H1 (cell line): ENCODE results near the gene BRME1. TPM values are rescaled to one million over a fixed set of nuclear protein-coding genes. Genes with fewer than 3 reads are reported as not detected.
"Not testable (repeated sequence)": the region's sequence is repeated elsewhere in the genome, so short reads cannot be mapped to it uniquely, and the experiment has no call there.

Source experiments
- CTCF ChIA-PET: fragments of 300-600 bp; sonication (Branson Sonifier 250); formaldehyde crosslinking; loops from one replicate; lab custom pipeline; 2021; ENCODE audit not compliant: partially characterized antibody; lab: Charles Lee
- POLR2A ChIA-PET: fragments of 300-600 bp; sonication (Branson Sonifier 250); formaldehyde crosslinking; loops from one replicate; lab custom pipeline; 2021; ENCODE audit warnings: inconsistent platforms; ENCODE audit not compliant: partially characterized antibody; lab: Charles Lee
- DNase-seq, 2 experiments: peaks; one replicate each; pipeline versions ENCODE4 v3.0.0 to v3.0.0-alpha.2; 2010 to 2022; ENCODE audit warnings: low spot score in 2 of 2, low read depth in 1 of 2, mixed read lengths in 1 of 2
- FAIRE-seq: peaks from 2 replicates; lab custom pipeline; 2011; peaks lifted over from hg19 to GRCh38; lab: Jason Lieb, UNC
- H2AFZ ChIP-seq: 2 replicates; pipeline ENCODE4 v1.8.1; 2012; ENCODE audit warnings: low read length, inconsistent platforms
- H2AK5ac ChIP-seq: 2 replicates; pipeline ENCODE4 v1.6.1; 2013; ENCODE audit warnings: low read depth, low read length
- H2BK120ac ChIP-seq: replicated peaks from 2 replicates; pipeline ENCODE3; 2013; ENCODE audit warnings: low read depth, low read length, inconsistent platforms
- H2BK12ac ChIP-seq: 2 replicates; pipeline ENCODE4 v1.6.1; 2013; ENCODE audit warnings: low read depth, low read length
- H2BK15ac ChIP-seq: 2 replicates; pipeline ENCODE4 v1.6.1; 2013; ENCODE audit warnings: low read length
- H2BK20ac ChIP-seq: 2 replicates; pipeline ENCODE4 v1.6.1; 2013; ENCODE audit warnings: low read length
- H2BK5ac ChIP-seq: 2 replicates; pipeline ENCODE4 v1.6.1; 2013; ENCODE audit warnings: low read depth, low read length
- H3K14ac ChIP-seq: 2 replicates; pipeline ENCODE4 v1.6.1; 2013; ENCODE audit warnings: inconsistent platforms; ENCODE audit not compliant: insufficient read length
- H3K18ac ChIP-seq: 2 replicates; pipeline ENCODE4 v1.6.1; 2013; ENCODE audit warnings: low read length; ENCODE audit errors: extremely low read depth
- H3K23ac ChIP-seq: 2 replicates; pipeline ENCODE4 v1.6.1; 2013; ENCODE audit warnings: inconsistent platforms; ENCODE audit not compliant: insufficient read length
- H3K23me2 ChIP-seq: 2 replicates; pipeline ENCODE4 v1.6.1; 2013; ENCODE audit warnings: low read depth, low read length
- H3K27ac ChIP-seq: 2 replicates; pipeline ENCODE4 v1.6.1; 2011; ENCODE audit warnings: low read depth, low read length, inconsistent platforms
- H3K27me3 ChIP-seq, 4 experiments: replicated peaks in 1 of 4; 1 replicate in 1 of 4; 2 replicates in 3 of 4; pipeline versions ENCODE4 v1.6.1 to v1.8.1; 2011 to 2013; ENCODE audit warnings: low read length in 3 of 4, mild to moderate bottlenecking in 3 of 4, inconsistent platforms in 2 of 4, mixed read lengths in 2 of 4, moderate library complexity in 1 of 4; ENCODE audit not compliant: control insufficient read depth in 3 of 4, insufficient read depth in 3 of 4; ENCODE audit errors: extremely low read depth in 1 of 4
- H3K36me3 ChIP-seq, 4 experiments: 2 replicates each; pipeline versions ENCODE4 v1.6.1 to v1.8.1; 2011 to 2013; ENCODE audit warnings: mild to moderate bottlenecking in 4 of 4, low read length in 3 of 4, moderate library complexity in 2 of 4, control low read depth in 1 of 4, inconsistent platforms in 1 of 4; ENCODE audit not compliant: insufficient read depth in 4 of 4, control insufficient read depth in 2 of 4
- H3K4ac ChIP-seq: replicated peaks from 2 replicates; pipeline ENCODE3; 2013; ENCODE audit warnings: low read length, low read depth, mixed read lengths, inconsistent platforms; ENCODE audit not compliant: insufficient read length
- H3K4me1 ChIP-seq, 4 experiments: replicated peaks in 1 of 4; 1 replicate in 1 of 4; 2 replicates in 3 of 4; pipeline versions ENCODE4 v1.6.1 to v1.8.1; 2011 to 2013; ENCODE audit warnings: low read length in 3 of 4, inconsistent platforms in 2 of 4, mixed read lengths in 1 of 4; ENCODE audit not compliant: insufficient read depth in 4 of 4, control insufficient read depth in 3 of 4
- H3K4me2 ChIP-seq, 2 experiments: 2 replicates each; pipeline versions ENCODE4 v1.6.1 to v1.8.1; 2011 to 2013; ENCODE audit warnings: low read depth in 2 of 2, low read length in 2 of 2, control low read depth in 1 of 2, inconsistent platforms in 1 of 2, mild to moderate bottlenecking in 1 of 2; ENCODE audit not compliant: insufficient read depth in 1 of 2
- H3K4me3 ChIP-seq, 4 experiments: fragments of 200-600, 300-600 bp in 1 of 4; sonication (generic), shearing (Covaris generic), sonication (Bioruptor Twin) in 1 of 4; 2 replicates each; pipeline versions ENCODE4 v1.5.1 to v1.8.1; 2011 to 2016; ENCODE audit warnings: low read length in 4 of 4, low read depth in 3 of 4, control low read depth in 2 of 4, inconsistent platforms in 2 of 4, mild to moderate bottlenecking in 2 of 4, mixed read lengths in 1 of 4, moderate library complexity in 1 of 4; ENCODE audit not compliant: insufficient read depth in 2 of 4; ENCODE audit errors: extremely low read depth in 1 of 4
- H3K56ac ChIP-seq: replicated peaks from 2 replicates; pipeline ENCODE3; 2013; ENCODE audit warnings: low read depth, mild to moderate bottlenecking, mixed read lengths, low read length, inconsistent platforms; ENCODE audit not compliant: insufficient read length
- H3K79me1 ChIP-seq: 2 replicates; pipeline ENCODE4 v1.6.1; 2013; ENCODE audit warnings: low read depth, low read length, control low read depth
- H3K79me2 ChIP-seq, 2 experiments: 2 replicates each; pipeline versions ENCODE4 v1.6.1 to v1.8.1; 2012 to 2013; ENCODE audit warnings: low read length in 2 of 2, mild to moderate bottlenecking in 2 of 2, inconsistent platforms in 1 of 2; ENCODE audit not compliant: insufficient read depth in 2 of 2, control insufficient read depth in 1 of 2
- H3K9ac ChIP-seq, 4 experiments: replicated peaks in 1 of 4; 1 replicate in 1 of 4; 2 replicates in 3 of 4; pipeline versions ENCODE4 v1.6.1 to v1.8.1; 2011 to 2013; ENCODE audit warnings: low read depth in 3 of 4, low read length in 3 of 4, control low read depth in 2 of 4, mild to moderate bottlenecking in 2 of 4, moderate library complexity in 2 of 4, inconsistent platforms in 1 of 4; ENCODE audit errors: extremely low read depth in 1 of 4
- H3K9me3 ChIP-seq, 2 experiments: 2 replicates each; pipeline versions ENCODE4 v1.6.1 to v1.8.1; 2012 to 2013; ENCODE audit warnings: mild to moderate bottlenecking in 2 of 2, moderate library complexity in 2 of 2, control low read depth in 1 of 2, inconsistent platforms in 1 of 2, low read depth in 1 of 2, low read length in 1 of 2, mixed read lengths in 1 of 2; ENCODE audit not compliant: insufficient read depth in 2 of 2
- H4K20me1 ChIP-seq, 2 experiments: replicated peaks in 1 of 2; 2 replicates each; pipeline versions ENCODE3 to v1.8.1; 2011 to 2013; ENCODE audit warnings: inconsistent platforms in 2 of 2, low read length in 2 of 2, mild to moderate bottlenecking in 1 of 2; ENCODE audit not compliant: insufficient read depth in 2 of 2, control insufficient read depth in 1 of 2
- H4K5ac ChIP-seq: 2 replicates; pipeline ENCODE4 v1.6.1; 2013; ENCODE audit warnings: low read length, low read depth, mixed read lengths, inconsistent platforms; ENCODE audit not compliant: insufficient read length
- H4K8ac ChIP-seq: 2 replicates; pipeline ENCODE4 v1.8.0; 2013; ENCODE audit warnings: mild to moderate bottlenecking, moderate library complexity, low read length, inconsistent platforms; ENCODE audit not compliant: insufficient read depth; ENCODE audit errors: extremely low read depth
- H4K91ac ChIP-seq: replicated peaks from 2 replicates; pipeline ENCODE3; 2013; ENCODE audit warnings: low read length, mixed read lengths, inconsistent platforms; ENCODE audit not compliant: insufficient read length
- WGBS, 2 experiments: shearing (Covaris generic) in 1 of 2; methylation state at CpG; one replicate each; pipeline versions ENCODE4 v1.1.6 to v1.1.7; 2013 to 2015; ENCODE audit warnings: low lambda C conversion rate in 2 of 2, mixed read lengths in 2 of 2, inconsistent platforms in 1 of 2, low coverage in 1 of 2, missing lambda C conversion rate in 1 of 2; ENCODE audit not compliant: insufficient replicate concordance in 2 of 2, insufficient coverage in 1 of 2, insufficient read length in 1 of 2; ENCODE audit errors: extremely low coverage in 1 of 2, missing lambda C conversion rate in 1 of 2; 5-methylcytosine and 5-hydroxymethylcytosine counted together
- polyA plus RNA-seq, 7 experiments: library from polyadenylated mRNA; depleted of rRNA in 3 of 7; stranded (reverse) in 5 of 7; unstranded in 2 of 7; fragments of >200 nt in 5 of 7; fragments of 200-250 nt in 2 of 7; gene quantifications; 1 replicate in 5 of 7; 2 replicates in 1 of 7; 4 replicates in 1 of 7; pipeline versions ENCODE4 v1.2.1 to v1.2.3, GENCODE V29; 2011 to 2013; ENCODE audit warnings: missing spikeins in 2 of 7, mixed read lengths in 2 of 7
- total RNA-seq: library from RNA; stranded (reverse); fragmentation: NEBNext Ultra II Directional; extraction: Animal tissue kit (Norgen Biotek cat#: 25700); gene quantifications from 2 replicates; pipeline ENCODE4 v1.2.1, GENCODE V29; 2021

Gene BRME1
- total and polyA plus RNA-seq, 2 of the 8 experiments (the other 6 are each of a cell fraction or from before 2014, with no cell fraction given) = 4.6 to 4.7 TPM

GRCh38 chr19:13851734-13852114 is 54.2 kb downstream of the BRME1 start:
- H3K79me1 ChIP-seq, H3K23ac ChIP-seq, H3K4me2 ChIP-seq, H3K27ac ChIP-seq, H3K4ac ChIP-seq, H3K56ac ChIP-seq, FAIRE-seq, H3K14ac ChIP-seq, H3K27me3 ChIP-seq, H3K4me3 ChIP-seq, H2BK120ac ChIP-seq, H3K9me3 ChIP-seq, H3K36me3 ChIP-seq, H2AFZ ChIP-seq, H3K79me2 ChIP-seq, H3K9ac ChIP-seq, DNase-seq, H4K5ac ChIP-seq, H4K20me1 ChIP-seq: not testable (repeated sequence)
- peak overlapping the region; percentile 71; the same call in 1 of the 2 replicates for H2AK5ac ChIP-seq
- POLR2A ChIA-PET = interaction anchor here (1.0 to 9.2 kb wide), 5 partner anchors 11 to 77 kb away, joined by 3 to 62 read pairs (median 7); partner anchors contain the start of gene ZSWIM4
- H2BK15ac ChIP-seq = peak overlapping the region; percentile 81
- CTCF ChIA-PET = interaction anchor here (0.6 to 3.6 kb wide), 12 partner anchors 8 to 208 kb away, joined by 3 to 31 read pairs (median 7); no protein-coding TSS in a partner anchor
- peak overlapping the region; percentile 86; the same call in 1 of the 2 replicates for H2BK20ac ChIP-seq
- H4K91ac ChIP-seq = peak overlapping the region; percentile 44
- peak overlapping the region; percentile 92 for H2BK5ac ChIP-seq
- H3K4me1 ChIP-seq = peaks cover 6 to 17% (median 10%) of the 10 kb centered on the region in 4 experiments
- H2BK12ac ChIP-seq = peak overlapping the region; percentile 99
- H3K18ac ChIP-seq = peak overlapping the region; percentile 32; the same call in 1 of the 2 replicates
- peak overlapping the region; percentile 91; the same call in 1 of the 2 replicates for H4K8ac ChIP-seq
- 88% methylated on average over 5 of the region's 5 CpGs; no CpG with 5 or more reads in 1 of the 2 experiments for whole genome bisulfite sequencing, 2 experiments
- H3K23me2 ChIP-seq = peaks cover 11% of the 10 kb centered on the region; the same call in 1 of the 2 replicates
